ENCODE data around the gene DCTN5. TPM values are rescaled to one million over a fixed set of nuclear protein-coding genes. Genes with fewer than 3 reads are reported as not detected.

Gene DCTN5
- total RNA-seq, 1 experiment from 2014 or later = 84.8 TPM

DNA sequence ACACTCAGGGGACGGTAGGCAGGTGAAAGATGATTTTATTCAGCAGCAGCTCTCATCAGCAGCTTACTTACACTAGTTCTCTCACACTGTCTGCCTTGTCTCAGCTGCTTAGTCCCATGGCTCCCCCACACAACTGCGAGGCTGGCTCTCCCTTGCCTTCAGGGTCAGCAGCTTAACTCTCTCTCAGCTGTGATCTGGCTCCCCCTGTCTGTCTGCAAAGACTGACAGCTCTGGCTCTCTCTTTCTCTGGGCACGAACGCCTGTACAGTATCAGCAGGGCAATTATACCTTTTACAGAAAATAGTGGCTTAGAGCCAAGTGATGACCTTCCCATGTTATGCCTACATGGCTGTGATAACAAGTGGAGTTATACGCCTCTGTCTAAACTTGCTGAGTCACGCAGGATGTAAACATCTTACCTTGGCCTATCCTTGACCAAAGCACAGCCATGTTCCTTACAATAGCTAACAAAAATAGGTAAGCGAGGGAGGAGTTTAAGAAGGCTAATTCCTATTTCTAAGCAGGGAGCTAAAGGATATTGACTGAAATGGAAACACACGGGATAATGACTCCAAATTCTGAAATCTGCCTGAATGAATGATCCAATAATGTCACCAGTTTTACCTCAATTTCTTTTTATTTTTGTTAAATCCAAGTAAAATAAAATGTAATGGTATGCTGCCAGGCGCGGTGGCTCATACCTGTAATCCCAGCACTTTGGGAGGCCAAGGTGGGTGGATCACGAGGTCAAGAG, 44.1 kb upstream of the DCTN5 start:
- H2AFZ ChIP-seq = no peak overlapping the region
- no peak for DNase-seq
- H3K36me3 ChIP-seq (ENCODE audit: low read depth) = peaks cover 9% of the 10 kb centered on the region; the same call in 1 of the 2 replicates
- no peaks in the 10 kb centered on the region for H3K27me3 ChIP-seq (ENCODE audit: insufficient read depth, low read depth)
- ChIA-PET CTCF (interaction anchor here (0.6 to 1.4 kb wide), 2 partner anchors 57 to 957 kb away, joined by 3 to 8 read pairs; no protein-coding TSS in a partner anchor), POLR2A (ENCODE audit: unreplicated experiment) (interaction anchor here (0.7 kb wide), 1 partner anchor 97 kb away, joined by 8 read pairs; no protein-coding TSS in a partner anchor)
- peaks cover 3% of the 10 kb centered on the region; the same call in 1 of the 2 replicates for H3K4me1 ChIP-seq (replicated peaks; ENCODE audit: insufficient read depth)
- H3F3A ChIP-seq (ENCODE audit: insufficient read depth, low read depth) = no peaks in the 10 kb centered on the region
- H3K4me2 ChIP-seq = no peak overlapping the region
- H3K27ac ChIP-seq = no peak overlapping the region
- H3K9me3 ChIP-seq (ENCODE audit: insufficient read depth, low read depth) = no peaks in the 10 kb centered on the region
- no TSS peak for BruUV-seq (replicated peaks)
- H4K20me1 ChIP-seq (ENCODE audit: insufficient read depth) = peaks cover 25% of the 10 kb centered on the region
- no peaks in the 10 kb centered on the region for H3K9me2 ChIP-seq (ENCODE audit: insufficient read depth)
- intact Hi-C loops (cut with micrococcal nuclease; ENCODE audit: unreplicated experiment) = loop anchor here (5.0 kb wide), 1 partner anchor 45 kb away; the partner anchor contains the start of genes DCTN5 and PALB2
- peaks cover 38% of the 10 kb centered on the region for H3K79me2 ChIP-seq (ENCODE audit: low read depth)
- no peak for TF ChIP-seq CTCF (conservative IDR thresholded peaks at IDR 0.05)
- no peak for TF ChIP-seq EZH2 (IDR thresholded peaks at IDR 0.05; ENCODE audit: low read depth)
- no peak overlapping the region for H3K4me3 ChIP-seq

DNA sequence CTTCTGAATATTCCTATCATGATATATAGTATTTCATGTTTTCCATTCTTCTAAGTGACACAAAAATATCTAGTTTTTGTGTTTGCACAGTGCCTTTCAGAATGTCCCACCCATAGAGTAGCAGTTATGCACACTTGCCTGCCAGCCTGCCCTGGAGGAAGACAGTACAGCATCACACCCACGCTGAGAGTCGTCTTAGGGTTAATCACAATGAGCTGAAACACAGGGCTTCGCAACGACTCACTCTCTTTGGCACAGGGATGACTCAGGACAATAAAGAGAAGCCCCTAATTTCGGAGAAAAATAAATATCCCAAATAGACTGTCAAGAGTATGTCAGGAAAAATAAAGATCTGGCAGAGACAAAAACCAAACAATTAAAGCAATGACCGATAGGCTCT, 33.5 kb upstream of the DCTN5 start:
- no peaks in the 10 kb centered on the region for H4K20me1 ChIP-seq (ENCODE audit: insufficient read depth)
- H3K4me3 ChIP-seq = no peak overlapping the region
- no peaks in the 10 kb centered on the region for H3K79me2 ChIP-seq (ENCODE audit: low read depth)
- H3K4me1 ChIP-seq (replicated peaks; ENCODE audit: insufficient read depth) = no peaks in the 10 kb centered on the region
- H3K4me2 ChIP-seq = no peak overlapping the region
- intact Hi-C loops (cut with micrococcal nuclease; ENCODE audit: unreplicated experiment) = no loop called here
- POLR2A ChIA-PET (ENCODE audit: unreplicated experiment) = no interaction called here
- H3K9me3 ChIP-seq (ENCODE audit: insufficient read depth, low read depth) = no peaks in the 10 kb centered on the region
- H2AFZ ChIP-seq = no peak overlapping the region
- DNase-seq = no peak
- peaks cover 11% of the 10 kb centered on the region; the same call in 1 of the 2 replicates for H3K36me3 ChIP-seq (ENCODE audit: low read depth)
- no TSS peak for BruUV-seq (replicated peaks)
- no peaks in the 10 kb centered on the region for H3K9me2 ChIP-seq (ENCODE audit: insufficient read depth)
- H3K27ac ChIP-seq = no peak overlapping the region
- CTCF ChIA-PET = no interaction called here
- H3K27me3 ChIP-seq (ENCODE audit: insufficient read depth, low read depth) = no peaks in the 10 kb centered on the region
- TF ChIP-seq EZH2 (IDR thresholded peaks at IDR 0.05; ENCODE audit: low read depth) = no peak
- no peak for TF ChIP-seq CTCF (conservative IDR thresholded peaks at IDR 0.05)
- peaks cover 4% of the 10 kb centered on the region; the same call in 1 of the 2 replicates for H3F3A ChIP-seq (ENCODE audit: insufficient read depth, low read depth)

DNA sequence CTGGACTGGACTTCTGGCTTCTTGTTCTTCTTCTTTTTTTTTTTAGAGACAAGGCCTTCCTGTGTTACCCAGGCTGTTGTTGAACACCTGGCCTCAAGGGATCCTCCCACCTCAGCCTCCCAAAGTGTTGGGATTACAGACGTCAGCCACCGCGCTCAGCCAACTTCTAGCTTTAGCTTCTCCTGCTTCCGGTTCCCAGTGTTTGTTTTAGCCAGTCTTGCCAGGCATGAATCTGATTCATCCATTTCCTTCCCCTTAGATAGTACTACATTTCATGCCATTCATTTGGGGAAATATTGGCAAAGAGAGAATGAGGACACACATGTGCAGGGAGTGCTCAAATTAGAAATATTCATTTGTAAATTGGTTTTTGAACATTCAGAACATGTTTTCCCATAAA, 33.1 kb upstream of the DCTN5 start:
- no peak for DNase-seq
- ChIA-PET POLR2A (ENCODE audit: unreplicated experiment) (no interaction called here), CTCF (no interaction called here)
- Histone ChIP-seq H3K4me2 (no peak overlapping the region), H2AFZ (no peak overlapping the region), H4K20me1 (ENCODE audit: insufficient read depth) (no peaks in the 10 kb centered on the region), H3K4me1 (replicated peaks; ENCODE audit: insufficient read depth) (no peaks in the 10 kb centered on the region), H3F3A (ENCODE audit: insufficient read depth, low read depth) (peaks cover 4% of the 10 kb centered on the region; the same call in 1 of the 2 replicates), H3K9me2 (ENCODE audit: insufficient read depth) (no peaks in the 10 kb centered on the region), H3K79me2 (ENCODE audit: low read depth) (no peaks in the 10 kb centered on the region), H3K27me3 (ENCODE audit: insufficient read depth, low read depth) (no peaks in the 10 kb centered on the region), H3K36me3 (ENCODE audit: low read depth) (peaks cover 7% of the 10 kb centered on the region; the same call in 1 of the 2 replicates), H3K9me3 (ENCODE audit: insufficient read depth, low read depth) (no peaks in the 10 kb centered on the region), H3K4me3 (no peak overlapping the region), H3K27ac (no peak overlapping the region)
- intact Hi-C loops (cut with micrococcal nuclease; ENCODE audit: unreplicated experiment) = no loop called here
- BruUV-seq (replicated peaks) = no TSS peak
- TF ChIP-seq EZH2 (IDR thresholded peaks at IDR 0.05; ENCODE audit: low read depth) = no peak
- TF ChIP-seq CTCF (conservative IDR thresholded peaks at IDR 0.05) = no peak
